Type B pancreatic cell (in vitro differentiated cells): Measurements from ENCODE around the gene CTBP2. TPM values are rescaled to one million over a fixed set of nuclear protein-coding genes. Genes with fewer than 3 reads are reported as not detected.

ENCODE experiments used
- DNase-seq: peaks from one replicate; pipeline ENCODE4 v3.0.0; 2021; ENCODE audit warnings: mixed read lengths; ENCODE audit not compliant: unreplicated experiment; ENCODE audit errors: extremely low spot score
- H3K27ac Mint-ChIP-seq: 2 replicates; pipeline ENCODE4 v1.8.0; 2021; ENCODE audit warnings: mild to moderate bottlenecking, mixed read lengths
- H3K27me3 Mint-ChIP-seq: 2 replicates; pipeline ENCODE4 v1.8.0; 2021; ENCODE audit warnings: mixed read lengths
- H3K36me3 Mint-ChIP-seq: 2 replicates; pipeline ENCODE4 v1.8.0; 2021; ENCODE audit warnings: mixed read lengths
- H3K4me1 Mint-ChIP-seq: one replicate; pipeline ENCODE4 v1.8.0; 2021; ENCODE audit warnings: mixed read lengths; ENCODE audit not compliant: unreplicated experiment
- H3K4me3 Mint-ChIP-seq: 2 replicates; pipeline ENCODE4 v1.8.0; 2021; ENCODE audit warnings: mild to moderate bottlenecking, mixed read lengths
- H3K9me3 Mint-ChIP-seq: 2 replicates; pipeline ENCODE4 v1.8.0; 2021; ENCODE audit warnings: mixed read lengths
- total RNA-seq: library from RNA; stranded (reverse); gene quantifications from 2 replicates; pipeline ENCODE4 v1.2.1, GENCODE V29; 2021; ENCODE audit warnings: low replicate concordance
- TF ChIP-seq, protein P1 (sequence below): fragments of 200-600 bp; sonication (generic); conservative IDR thresholded peaks from 2 replicates; pipeline ENCODE4 v1.5.0; 2021; ENCODE audit warnings: antibody characterized with exemption, mild to moderate bottlenecking

CTBP2 gene
- total RNA-seq, 1 donor from 2014 or later = 113 TPM

GRCh38 chr10:125008689-125009638 is 151.4 kb downstream of the CTBP2 start:
- H3K9me3 Mint-ChIP-seq = no peaks in the 10 kb centered on the region
- H3K36me3 Mint-ChIP-seq = peaks cover 9% of the 10 kb centered on the region
- H3K27me3 Mint-ChIP-seq = no peaks in the 10 kb centered on the region
- peaks cover 43% of the 10 kb centered on the region for H3K4me1 Mint-ChIP-seq
- no peak for DNase-seq
- H3K4me3 Mint-ChIP-seq = peak overlapping the region; percentile 3
- TF ChIP-seq, protein P1, sequence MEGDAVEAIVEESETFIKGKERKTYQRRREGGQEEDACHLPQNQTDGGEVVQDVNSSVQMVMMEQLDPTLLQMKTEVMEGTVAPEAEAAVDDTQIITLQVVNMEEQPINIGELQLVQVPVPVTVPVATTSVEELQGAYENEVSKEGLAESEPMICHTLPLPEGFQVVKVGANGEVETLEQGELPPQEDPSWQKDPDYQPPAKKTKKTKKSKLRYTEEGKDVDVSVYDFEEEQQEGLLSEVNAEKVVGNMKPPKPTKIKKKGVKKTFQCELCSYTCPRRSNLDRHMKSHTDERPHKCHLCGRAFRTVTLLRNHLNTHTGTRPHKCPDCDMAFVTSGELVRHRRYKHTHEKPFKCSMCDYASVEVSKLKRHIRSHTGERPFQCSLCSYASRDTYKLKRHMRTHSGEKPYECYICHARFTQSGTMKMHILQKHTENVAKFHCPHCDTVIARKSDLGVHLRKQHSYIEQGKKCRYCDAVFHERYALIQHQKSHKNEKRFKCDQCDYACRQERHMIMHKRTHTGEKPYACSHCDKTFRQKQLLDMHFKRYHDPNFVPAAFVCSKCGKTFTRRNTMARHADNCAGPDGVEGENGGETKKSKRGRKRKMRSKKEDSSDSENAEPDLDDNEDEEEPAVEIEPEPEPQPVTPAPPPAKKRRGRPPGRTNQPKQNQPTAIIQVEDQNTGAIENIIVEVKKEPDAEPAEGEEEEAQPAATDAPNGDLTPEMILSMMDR = no peak
- H3K27ac Mint-ChIP-seq = peak overlapping the region; percentile 79

GRCh38 chr10:125007436-125007835 is 152.9 kb downstream of the CTBP2 start:
- Mint-ChIP-seq H3K4me1 (peaks cover 39% of the 10 kb centered on the region), H3K27ac (peak overlapping the region; percentile 46)

GRCh38 chr10:125006921-125007426 is 153.4 kb downstream of the CTBP2 start:
- TF ChIP-seq, protein P1 = no peak
- Mint-ChIP-seq H3K27me3 (no peaks in the 10 kb centered on the region), H3K27ac (peak overlapping the region; percentile 46), H3K9me3 (no peaks in the 10 kb centered on the region), H3K4me1 (peaks cover 39% of the 10 kb centered on the region), H3K36me3 (peaks cover 6% of the 10 kb centered on the region), H3K4me3 (peak overlapping the region; percentile 7)
- no peak for DNase-seq

More at GRCh38 chr10:125007436-125007835, 152.9 kb downstream of the CTBP2 start:
- no peaks in the 10 kb centered on the region for H3K9me3 Mint-ChIP-seq
- no peak for DNase-seq
- no peaks in the 10 kb centered on the region for H3K27me3 Mint-ChIP-seq
- H3K36me3 Mint-ChIP-seq = peaks cover 6% of the 10 kb centered on the region
- peak overlapping the region; percentile 7 for H3K4me3 Mint-ChIP-seq
- TF ChIP-seq, protein P1 = no peak

- Mint-ChIP-seq H3K27me3 (no peaks in the 10 kb centered on the region), H3K9me3 (no peaks in the 10 kb centered on the region), H3K27ac (peak overlapping the region; percentile 46), H3K36me3 (peaks cover 6% of the 10 kb centered on the region), H3K4me1 (peaks cover 39% of the 10 kb centered on the region), H3K4me3 (no peak overlapping the region)
- DNase-seq = no peak
- TF ChIP-seq, protein P1 = no peak
These were observed 154.1 kb downstream of the CTBP2 start for GRCh38 chr10:125006188-125006680.

DNA sequence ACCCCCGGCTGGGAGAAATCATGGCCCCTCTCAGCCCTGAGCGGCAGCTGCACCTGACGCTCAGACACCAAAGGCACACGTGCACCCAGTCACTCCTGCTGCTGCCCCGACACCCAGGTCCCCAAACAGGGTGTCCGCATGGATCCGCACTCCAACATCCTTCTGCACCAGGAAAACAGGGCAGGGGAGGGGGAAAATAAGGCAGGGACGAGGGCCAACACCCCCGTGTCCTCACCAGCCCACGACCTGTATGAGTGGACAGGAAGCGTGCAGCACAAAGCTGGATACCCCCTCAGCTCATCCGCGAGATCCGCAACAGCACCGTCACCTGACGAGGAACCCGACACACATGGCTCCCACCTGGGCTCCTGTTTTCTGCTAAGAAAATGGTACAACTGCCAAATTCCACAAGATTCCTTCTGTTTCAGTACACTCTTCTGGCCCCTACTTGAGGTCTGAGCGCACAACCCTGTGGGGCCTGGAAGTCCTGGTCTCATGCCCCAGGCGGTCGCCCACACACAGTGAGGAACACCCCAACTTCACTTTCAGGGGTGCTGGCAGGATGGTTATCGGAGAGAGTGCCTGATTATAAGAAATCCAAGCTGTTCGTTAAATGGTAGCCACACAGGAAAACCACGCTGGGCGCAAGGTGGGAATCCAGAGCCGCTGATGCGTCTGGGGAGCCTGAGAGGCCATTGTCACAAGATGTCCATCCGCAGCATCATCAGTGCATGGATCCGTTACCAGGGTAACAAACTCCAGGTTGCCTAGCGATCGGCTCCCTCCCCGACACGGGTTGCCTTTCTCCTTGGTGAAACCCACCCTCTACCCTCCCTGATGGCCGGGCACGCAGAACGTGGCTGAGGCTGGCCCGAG is 154.8 kb downstream of the CTBP2 start:
- TF ChIP-seq, protein P1 = no peak
- no peak overlapping the region for H3K27ac Mint-ChIP-seq
- no peak overlapping the region for H3K4me3 Mint-ChIP-seq
- peaks cover 38% of the 10 kb centered on the region for H3K4me1 Mint-ChIP-seq
- no peaks in the 10 kb centered on the region for H3K27me3 Mint-ChIP-seq
- DNase-seq = peak; percentile 65
- H3K36me3 Mint-ChIP-seq = peaks cover 6% of the 10 kb centered on the region
- no peaks in the 10 kb centered on the region for H3K9me3 Mint-ChIP-seq
